Stomach smooth muscle (tissue), 2 donors: Measurements from ENCODE around the gene POLR1B.
"Not testable (repeated sequence)": the region's sequence is repeated elsewhere in the genome, so short reads cannot be mapped to it uniquely, and the experiment has no call there.

Experiments used
- H3K27ac ChIP-seq: one replicate; pipeline ENCODE4 v1.7.0; 2013; ENCODE audit warnings: mild to moderate bottlenecking, low read length, inconsistent platforms
- H3K27me3 ChIP-seq, 2 donors: one replicate each; pipeline ENCODE4 v1.7.0; 2013; ENCODE audit warnings: low read length in 2 of 2; ENCODE audit not compliant: insufficient read depth in 2 of 2, control insufficient read depth in 1 of 2
- H3K36me3 ChIP-seq, 2 donors: one replicate each; pipeline ENCODE4 v1.7.0; 2013; ENCODE audit warnings: low read length in 2 of 2; ENCODE audit not compliant: control insufficient read depth in 2 of 2, insufficient read depth in 2 of 2
- H3K4me1 ChIP-seq: one replicate; pipeline ENCODE4 v1.7.0; 2013; ENCODE audit warnings: low read length; ENCODE audit not compliant: control insufficient read depth, insufficient read depth
- H3K4me3 ChIP-seq, 2 donors: one replicate each; pipeline ENCODE4 v1.7.0; 2013; ENCODE audit warnings: low read length in 2 of 2
- H3K9ac ChIP-seq, 2 donors: one replicate each; pipeline ENCODE4 v1.7.0; 2013; ENCODE audit warnings: low read length in 2 of 2, mild to moderate bottlenecking in 1 of 2
- H3K9me3 ChIP-seq, 2 donors: one replicate each; pipeline ENCODE4 v1.7.0; 2013; ENCODE audit warnings: low read length in 2 of 2; ENCODE audit not compliant: control insufficient read depth in 2 of 2
- donor health status: healthy.
- donor health status: Pancreatic carcinoma.

The POLR1B gene

DNA sequence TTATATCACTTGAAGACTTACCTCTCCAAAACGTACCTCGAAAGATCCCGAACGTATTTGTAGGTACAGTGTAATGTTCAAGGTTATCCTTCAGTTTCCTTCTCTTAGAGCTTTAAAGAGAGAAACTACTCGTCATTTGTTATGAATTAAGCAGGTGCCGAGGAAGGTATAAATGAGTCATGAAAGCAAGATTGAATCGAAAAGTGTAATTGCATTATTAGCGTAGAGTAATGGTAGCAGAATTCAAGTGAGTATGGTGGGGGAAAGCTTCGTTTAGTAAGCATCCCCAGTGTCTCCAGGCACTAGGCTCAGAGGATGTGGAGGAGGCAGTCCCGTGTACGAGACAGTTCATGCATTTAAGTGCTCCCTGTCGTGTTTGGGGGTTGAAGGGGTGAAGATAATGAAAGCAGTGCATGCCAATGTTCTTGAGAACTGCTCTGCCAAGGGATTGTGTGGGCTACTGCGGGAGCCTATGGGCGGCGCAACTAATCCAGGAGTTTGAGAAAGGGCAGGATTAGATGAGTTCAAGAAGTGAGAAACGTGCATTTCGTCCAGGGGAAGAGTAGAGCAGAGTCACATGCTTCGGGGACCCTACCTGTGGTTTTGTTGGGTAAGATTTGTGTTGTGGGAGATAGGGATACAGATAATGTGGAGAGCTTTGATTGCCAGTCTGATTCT is 858 bp downstream of the POLR1B start:
- H3K36me3 ChIP-seq = peaks cover 10 to 14% of the 10 kb centered on the region in 2 donors
- no peak overlapping the region for H3K27ac ChIP-seq
- H3K4me3 ChIP-seq = peak overlapping the region; percentile 90 to 98
- H3K9me3 ChIP-seq = no peaks in the 10 kb centered on the region
- peaks cover 7% of the 10 kb centered on the region for H3K4me1 ChIP-seq
- peak overlapping the region; percentile 80 to 91 for H3K9ac ChIP-seq
- no peaks in the 10 kb centered on the region for H3K27me3 ChIP-seq

GRCh38 chr2:112547333-112547732 is 5.1 kb downstream of the POLR1B start:
- Histone ChIP-seq H3K9ac (no peak overlapping the region), H3K9me3 (no peaks in the 10 kb centered on the region), H3K27ac (no peak overlapping the region), H3K27me3 (no peaks in the 10 kb centered on the region), H3K4me1 (peaks cover 7% of the 10 kb centered on the region), H3K4me3 (no peak overlapping the region), H3K36me3 (peaks cover 31 to 35% of the 10 kb centered on the region in 2 donors)

- H3K9me3 ChIP-seq = no peaks in the 10 kb centered on the region
- H3K4me1 ChIP-seq = no peaks in the 10 kb centered on the region
- H3K36me3 ChIP-seq = peaks cover 44 to 48% of the 10 kb centered on the region in 2 donors
- no peak overlapping the region for H3K4me3 ChIP-seq
- no peaks in the 10 kb centered on the region for H3K27me3 ChIP-seq
- no peak overlapping the region for H3K27ac ChIP-seq
- no peak overlapping the region for H3K9ac ChIP-seq
Observed at GRCh38 chr2:112548980-112549379, 6.7 kb downstream of the POLR1B start.

- Histone ChIP-seq H3K9ac (no peak overlapping the region), H3K27me3 (no peaks in the 10 kb centered on the region), H3K4me1 (no peaks in the 10 kb centered on the region), H3K36me3 (peaks cover 31 to 43% of the 10 kb centered on the region in 2 donors), H3K4me3 (no peak overlapping the region), H3K27ac (no peak overlapping the region), H3K9me3 (peaks cover 0 to 5% of the 10 kb centered on the region in 2 donors)
Observed at GRCh38 chr2:112566104-112566503, 23.8 kb downstream of the POLR1B start.

DNA sequence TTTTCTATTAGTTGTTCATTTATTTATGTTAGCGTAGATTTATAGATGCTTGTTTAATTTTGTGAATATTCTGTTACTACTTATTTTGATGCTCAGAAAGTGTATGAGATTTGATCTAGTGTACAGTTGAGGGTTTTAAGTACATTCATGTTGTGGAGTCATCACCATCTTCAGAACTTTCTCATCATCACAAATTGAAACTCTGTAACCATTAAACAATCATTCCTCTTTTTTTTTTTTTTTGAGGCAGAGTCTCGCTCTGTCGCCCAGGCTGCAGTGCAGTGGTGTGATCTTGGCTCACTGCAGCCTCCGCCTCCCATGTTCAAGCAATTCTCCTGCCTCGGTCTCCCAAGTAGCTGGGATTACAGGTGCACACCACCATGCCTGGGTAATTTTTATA is 24.2 kb downstream of the POLR1B start:
- peaks cover 33 to 43% of the 10 kb centered on the region in 2 donors for H3K36me3 ChIP-seq

GRCh38 chr2:112572005-112572404 is 29.7 kb downstream of the POLR1B start:
- Histone ChIP-seq H3K4me1 (no peaks in the 10 kb centered on the region), H3K36me3 (peaks cover 53 to 62% of the 10 kb centered on the region in 2 donors), H3K27ac (no peak overlapping the region), H3K27me3 (no peaks in the 10 kb centered on the region), H3K9me3 (peaks cover 0 to 5% of the 10 kb centered on the region in 2 donors), H3K4me3 (no peak overlapping the region), H3K9ac (no peak overlapping the region)

More for the DNA sequence above, 24.2 kb downstream of the POLR1B start:
- not testable (repeated sequence) for H3K4me3 ChIP-seq, H3K9me3 ChIP-seq, H3K4me1 ChIP-seq, H3K9ac ChIP-seq, H3K27me3 ChIP-seq, H3K27ac ChIP-seq

DNA sequence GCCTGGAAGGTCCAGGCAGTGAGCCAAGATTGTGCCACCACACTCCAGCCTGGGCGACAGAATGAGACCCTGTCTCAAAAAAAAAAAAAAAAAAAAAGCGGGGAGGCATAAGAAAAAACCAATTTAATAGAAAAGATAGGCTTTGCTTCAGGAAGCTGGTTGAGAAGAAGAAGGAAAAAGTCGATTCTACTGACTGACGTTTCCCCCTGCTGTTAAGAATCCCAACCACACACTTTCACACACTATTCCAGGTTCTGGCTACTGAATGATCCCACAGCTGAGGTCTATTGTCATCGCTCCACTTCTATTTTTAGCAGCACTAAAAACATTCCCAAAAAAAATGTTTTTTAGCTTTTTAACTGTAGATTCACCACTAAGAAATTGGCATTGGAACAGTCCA is 35.5 kb downstream of the POLR1B start:
- Histone ChIP-seq H3K36me3 (peaks cover 19 to 25% of the 10 kb centered on the region in 2 donors), H3K9me3 (no peaks in the 10 kb centered on the region), H3K9ac (no peak overlapping the region), H3K4me1 (no peaks in the 10 kb centered on the region), H3K27ac (no peak overlapping the region), H3K4me3 (no peak overlapping the region), H3K27me3 (no peaks in the 10 kb centered on the region)

DNA sequence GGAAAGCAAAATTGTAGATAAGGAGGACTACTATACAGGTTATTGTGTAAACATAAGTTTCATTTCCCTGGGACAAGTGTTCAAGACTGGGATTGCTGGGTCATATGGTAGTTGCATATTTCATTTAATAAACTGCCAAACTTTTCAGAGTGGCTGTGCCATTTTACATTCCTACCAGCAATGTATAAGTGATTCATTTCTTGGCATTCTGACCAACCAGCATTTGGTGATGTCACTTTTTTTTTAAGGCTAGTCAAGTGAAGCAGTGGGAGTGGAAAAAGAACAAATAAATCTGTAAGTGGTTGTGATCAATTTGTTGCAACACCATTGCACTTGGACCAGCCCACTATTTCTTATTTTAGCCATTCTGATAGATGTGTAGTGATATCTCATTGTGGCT is 37.0 kb downstream of the POLR1B start:
- Histone ChIP-seq H3K27ac (no peak overlapping the region), H3K27me3 (no peaks in the 10 kb centered on the region), H3K9ac (no peak overlapping the region), H3K4me3 (no peak overlapping the region), H3K4me1 (no peaks in the 10 kb centered on the region), H3K9me3 (no peaks in the 10 kb centered on the region), H3K36me3 (peaks cover 18% of the 10 kb centered on the region in 2 donors)

DNA sequence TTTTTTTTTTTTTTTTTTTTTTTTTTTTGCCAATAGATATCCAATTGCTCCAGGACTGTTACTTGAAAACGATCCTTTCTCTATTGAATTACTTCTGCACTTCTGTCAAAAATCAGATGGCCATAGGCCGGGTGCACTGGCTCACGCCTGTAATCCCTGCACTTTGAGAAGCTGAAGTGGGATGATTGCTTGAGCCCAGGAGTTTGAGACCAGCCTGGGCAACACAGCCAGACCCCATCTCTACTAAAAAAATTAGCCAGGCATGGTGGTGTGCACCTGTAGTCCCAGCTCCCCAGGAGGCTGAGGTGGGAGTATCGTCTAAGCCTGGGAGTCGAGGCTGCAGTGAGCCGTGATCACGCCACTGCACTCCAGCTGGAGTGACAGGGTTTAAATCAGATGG is 37.8 kb downstream of the POLR1B start:
- Histone ChIP-seq H3K4me3 (no peak overlapping the region), H3K36me3 (peaks cover 12 to 13% of the 10 kb centered on the region in 2 donors), H3K27ac (no peak overlapping the region), H3K4me1 (peaks cover 2% of the 10 kb centered on the region), H3K9me3 (no peaks in the 10 kb centered on the region), H3K27me3 (no peaks in the 10 kb centered on the region), H3K9ac (no peak overlapping the region)

DNA sequence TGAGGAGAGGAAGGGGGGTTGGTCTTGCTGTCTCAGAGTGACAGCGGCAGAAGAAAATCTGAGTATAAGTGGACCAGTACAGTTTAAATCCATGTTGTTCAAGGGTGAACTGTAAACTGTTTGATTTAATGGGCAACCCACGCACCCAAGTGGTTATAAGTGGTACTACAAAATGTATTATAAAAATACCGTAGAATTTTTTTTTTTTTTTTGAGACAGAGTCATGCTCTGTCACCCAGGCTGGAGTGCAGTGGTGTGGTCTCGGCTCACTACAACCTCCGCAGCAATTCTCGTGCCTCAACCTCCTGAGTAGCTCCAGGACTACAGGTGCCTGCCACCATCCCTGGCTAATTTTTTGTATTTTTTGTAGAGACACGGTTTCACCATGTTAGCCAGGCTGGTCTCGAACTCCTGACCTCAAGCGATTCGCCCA is 40.1 kb downstream of the POLR1B start:
- no peaks in the 10 kb centered on the region for H3K9me3 ChIP-seq
- peaks cover 9 to 10% of the 10 kb centered on the region in 2 donors for H3K36me3 ChIP-seq
- H3K4me3 ChIP-seq = no peak overlapping the region
- peaks cover 11% of the 10 kb centered on the region for H3K4me1 ChIP-seq
- no peak overlapping the region for H3K27ac ChIP-seq
- no peak overlapping the region for H3K9ac ChIP-seq
- no peaks in the 10 kb centered on the region for H3K27me3 ChIP-seq

DNA sequence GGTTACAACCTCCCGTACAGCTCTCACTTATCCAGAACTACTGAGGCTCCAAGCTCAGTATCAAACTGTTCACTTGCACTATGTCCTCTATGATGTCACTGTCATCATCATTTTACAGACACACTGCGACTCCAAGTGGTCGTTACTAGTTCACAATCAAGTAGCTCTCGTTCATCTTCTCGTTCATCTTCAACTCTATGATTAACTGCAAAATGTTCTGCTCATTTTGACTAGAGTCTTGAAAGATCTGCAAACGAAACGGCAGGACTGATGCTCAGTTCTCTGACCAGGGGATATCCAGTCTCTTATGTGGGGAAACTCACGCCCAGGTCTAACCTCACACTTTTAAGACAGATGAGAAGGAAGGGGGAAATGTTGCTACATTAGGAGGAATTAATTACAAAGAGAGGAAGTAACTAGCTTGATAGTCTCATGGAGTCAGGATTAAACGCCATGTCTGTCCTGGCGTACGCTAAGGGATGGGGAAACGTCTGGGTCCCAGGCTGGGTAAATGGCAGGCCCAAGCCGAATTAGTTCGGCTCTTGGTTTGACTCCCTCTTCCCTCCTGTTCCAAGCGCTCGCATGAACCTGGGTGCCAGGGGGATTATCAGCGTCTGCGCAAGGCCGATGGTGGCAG is 41.4 kb downstream of the POLR1B start:
- Histone ChIP-seq H3K9ac (peak overlapping the region; percentile 78 to 93), H3K4me3 (peak overlapping the region; percentile 75 to 98), H3K4me1 (peaks cover 11% of the 10 kb centered on the region), H3K27me3 (no peaks in the 10 kb centered on the region), H3K9me3 (no peaks in the 10 kb centered on the region), H3K36me3 (peaks cover 10 to 15% of the 10 kb centered on the region in 2 donors), H3K27ac (peak overlapping the region; percentile 89)
